DOHH2 (cell line): ENCODE measurements around the gene FIBCD1.

Source experiments
- H3F3A ChIP-seq: fragments of 200-600 bp; sonication (generic), shearing (Covaris generic); 2 replicates; pipeline ENCODE4 v1.6.0; 2016; ENCODE audit warnings: antibody characterized with exemption, mild to moderate bottlenecking; ENCODE audit not compliant: control insufficient read depth, insufficient read depth
- H3K27ac ChIP-seq: fragments of 200-600 bp; sonication (generic); 2 replicates; pipeline ENCODE4 v1.5.1; 2014; ENCODE audit warnings: low read depth, mild to moderate bottlenecking, low read length, moderate library complexity
- H3K27me3 ChIP-seq: fragments of 200-600 bp; sonication (generic); 2 replicates; pipeline ENCODE4 v1.6.1; 2014; ENCODE audit warnings: mild to moderate bottlenecking, low read length, mixed read lengths; ENCODE audit not compliant: control insufficient read depth
- H3K36me3 ChIP-seq: fragments of 200-600 bp; sonication (generic); 2 replicates; pipeline ENCODE4 v1.6.1; 2014; ENCODE audit warnings: mild to moderate bottlenecking, low read length, moderate library complexity, mixed read lengths; ENCODE audit not compliant: control insufficient read depth
- H3K4me1 ChIP-seq: fragments of 200-600 bp; sonication (generic); 2 replicates; pipeline ENCODE4 v1.6.1; 2014; ENCODE audit warnings: mild to moderate bottlenecking, low read length, mixed read lengths; ENCODE audit not compliant: control insufficient read depth
- H3K4me2 ChIP-seq: fragments of 200-600 bp; sonication (generic); 2 replicates; pipeline ENCODE4 v1.6.0; 2014; ENCODE audit warnings: mild to moderate bottlenecking, low read length, moderate library complexity
- H3K4me3 ChIP-seq: fragments of 200-600 bp; sonication (generic); 2 replicates; pipeline ENCODE4 v1.5.1; 2014; ENCODE audit warnings: mild to moderate bottlenecking, low read length, mixed read lengths
- H3K79me2 ChIP-seq: fragments of 200-600 bp; sonication (generic); 2 replicates; pipeline ENCODE4 v1.6.1; 2014; ENCODE audit warnings: mild to moderate bottlenecking, low read length, mixed read lengths; ENCODE audit not compliant: control insufficient read depth
- H3K9me2 ChIP-seq: fragments of 200-600 bp; sonication (generic); replicated peaks from 2 replicates; pipeline ENCODE4 v1.6.1; 2014; ENCODE audit warnings: mild to moderate bottlenecking, low read length, mixed read lengths; ENCODE audit not compliant: control insufficient read depth
- H3K9me3 ChIP-seq: fragments of 200-600 bp; sonication (generic); 2 replicates; pipeline ENCODE4 v1.6.1; 2014; ENCODE audit warnings: antibody characterized with exemption, low read length, mixed read lengths; ENCODE audit not compliant: control insufficient read depth, insufficient read depth
- H4K20me1 ChIP-seq: fragments of 200-600 bp; sonication (generic); 2 replicates; pipeline ENCODE4 v1.6.0; 2014; ENCODE audit warnings: low read depth, mild to moderate bottlenecking, antibody characterized with exemption, low read length, moderate library complexity; ENCODE audit not compliant: control insufficient read depth, insufficient read depth
- CTCF ChIP-seq: fragments of 200-600 bp; sonication (generic); IDR thresholded peaks from one replicate; pipeline ENCODE4 v1.5.1; 2014; ENCODE audit warnings: antibody characterized with exemption, mild to moderate bottlenecking, low read depth, low read length; ENCODE audit not compliant: poor library complexity, severe bottlenecking
- EZH2phosphoT487 ChIP-seq: fragments of 200-600 bp; sonication (generic); IDR thresholded peaks from 2 replicates; pipeline ENCODE4 v1.6.1; 2017; ENCODE audit warnings: borderline replicate concordance, mild to moderate bottlenecking, antibody characterized with exemption, low read length, moderate library complexity, mixed read lengths

FIBCD1 gene

GRCh38 chr9:130908878-130909355 lies 30.1 kb downstream of the FIBCD1 start:
- no peaks in the 10 kb centered on the region for H3K36me3 ChIP-seq
- H3K27me3 ChIP-seq: no peaks in the 10 kb centered on the region
- no peak overlapping the region for H3K4me2 ChIP-seq
- no peak overlapping the region for H3K4me3 ChIP-seq
- H3F3A ChIP-seq: no peaks in the 10 kb centered on the region
- H3K79me2 ChIP-seq: no peaks in the 10 kb centered on the region
- no peaks in the 10 kb centered on the region for H3K9me3 ChIP-seq
- H3K27ac ChIP-seq: no peak overlapping the region
- H3K4me1 ChIP-seq: no peaks in the 10 kb centered on the region
- TF ChIP-seq CTCF (no peak), EZH2phosphoT487 (no peak)
- H4K20me1 ChIP-seq: no peaks in the 10 kb centered on the region
- no peaks in the 10 kb centered on the region for H3K9me2 ChIP-seq

- Histone ChIP-seq H3K27ac (no peak overlapping the region), H4K20me1 (no peaks in the 10 kb centered on the region), H3K9me3 (no peaks in the 10 kb centered on the region), H3K27me3 (no peaks in the 10 kb centered on the region), H3K4me1 (no peaks in the 10 kb centered on the region), H3K4me3 (no peak overlapping the region), H3K9me2 (no peaks in the 10 kb centered on the region), H3F3A (no peaks in the 10 kb centered on the region), H3K4me2 (no peak overlapping the region), H3K36me3 (no peaks in the 10 kb centered on the region), H3K79me2 (no peaks in the 10 kb centered on the region)
- TF ChIP-seq EZH2phosphoT487 (no peak), CTCF (no peak)
These were observed 30.7 kb downstream of the FIBCD1 start for GRCh38 chr9:130908146-130908877.

- no peaks in the 10 kb centered on the region for H3K36me3 ChIP-seq
- no peaks in the 10 kb centered on the region for H3K79me2 ChIP-seq
- no peak overlapping the region for H3K27ac ChIP-seq
- no peaks in the 10 kb centered on the region for H3K9me2 ChIP-seq
- no peaks in the 10 kb centered on the region for H3F3A ChIP-seq
- no peaks in the 10 kb centered on the region for H3K27me3 ChIP-seq
- no peak for TF ChIP-seq CTCF
- no peak for TF ChIP-seq EZH2phosphoT487
- no peak overlapping the region for H3K4me3 ChIP-seq
- H3K4me1 ChIP-seq: no peaks in the 10 kb centered on the region
- H4K20me1 ChIP-seq: no peaks in the 10 kb centered on the region
- no peaks in the 10 kb centered on the region for H3K9me3 ChIP-seq
- no peak overlapping the region for H3K4me2 ChIP-seq
These were observed 32.2 kb downstream of the FIBCD1 start for GRCh38 chr9:130906735-130907416.
